Progenitor cell of endocrine pancreas (in vitro differentiated cells): Measurements from ENCODE around the gene ERVH48-1. TPM values are rescaled to one million over a fixed set of nuclear protein-coding genes. Genes with fewer than 3 reads are reported as not detected.

ENCODE experiments used
- DNase-seq: peaks from one replicate; pipeline ENCODE4 v3.0.0; 2021; ENCODE audit warnings: low spot score; ENCODE audit not compliant: unreplicated experiment
- H3K27ac Mint-ChIP-seq: 2 replicates; pipeline ENCODE4 v1.8.0; 2021; ENCODE audit warnings: mild to moderate bottlenecking, moderate library complexity, mixed read lengths
- H3K27me3 Mint-ChIP-seq: 2 replicates; pipeline ENCODE4 v1.8.0; 2021; ENCODE audit warnings: mixed read lengths
- H3K36me3 Mint-ChIP-seq: 2 replicates; pipeline ENCODE4 v1.8.0; 2022; ENCODE audit warnings: mixed read lengths; ENCODE audit not compliant: insufficient read depth
- H3K4me1 Mint-ChIP-seq: 2 replicates; pipeline ENCODE4 v1.8.0; 2021; ENCODE audit warnings: low read depth, mixed read lengths
- H3K4me3 Mint-ChIP-seq: 2 replicates; pipeline ENCODE4 v1.8.0; 2021; ENCODE audit warnings: low read depth, mild to moderate bottlenecking, moderate library complexity, mixed read lengths
- H3K9me3 Mint-ChIP-seq: 2 replicates; pipeline ENCODE4 v1.8.0; 2021; ENCODE audit warnings: low read depth, mixed read lengths
- CTCF ChIP-seq: fragments of 200-600 bp; sonication (generic); IDR thresholded peaks from one replicate; pipeline ENCODE4 v1.5.0; 2021; ENCODE audit warnings: antibody characterized with exemption, mild to moderate bottlenecking; ENCODE audit not compliant: unreplicated experiment
- total RNA-seq: library from RNA; stranded (reverse); gene quantifications from 2 replicates; pipeline ENCODE4 v1.2.1, GENCODE V29; 2021

Gene ERVH48-1
- total RNA-seq, 1 donor from 2014 or later, result 0.91 TPM

DNA sequence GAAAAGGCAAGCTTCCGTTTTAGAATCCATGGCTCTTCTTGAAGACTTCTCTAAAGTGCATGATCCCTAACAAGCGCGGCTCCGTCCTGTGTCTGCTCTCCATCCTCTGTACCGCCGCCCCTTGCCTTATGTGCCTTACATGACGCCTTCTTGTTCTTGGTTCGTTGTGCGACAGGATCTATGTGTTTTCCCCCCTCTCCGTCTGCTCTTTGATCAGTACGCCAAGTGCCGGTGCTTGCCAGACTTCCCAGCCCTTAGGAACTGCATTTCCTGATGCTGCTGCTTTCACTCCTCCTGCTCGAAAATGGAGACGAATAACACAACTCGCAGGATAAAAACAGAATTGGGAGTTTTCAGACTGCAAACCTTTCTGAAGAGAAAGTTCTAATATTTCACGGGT lies 19.2 kb downstream of the ERVH48-1 start:
- Mint-ChIP-seq H3K27me3 (no peaks in the 10 kb centered on the region), H3K36me3 (peaks cover 20% of the 10 kb centered on the region), H3K9me3 (no peaks in the 10 kb centered on the region), H3K4me1 (no peaks in the 10 kb centered on the region), H3K4me3 (no peak overlapping the region), H3K27ac (no peak overlapping the region)
- no peak for TF ChIP-seq CTCF
- no peak for DNase-seq

- no peak overlapping the region for H3K27ac Mint-ChIP-seq
- no peak for DNase-seq
- H3K9me3 Mint-ChIP-seq, result no peaks in the 10 kb centered on the region
- H3K27me3 Mint-ChIP-seq, result no peaks in the 10 kb centered on the region
- H3K36me3 Mint-ChIP-seq, result peaks cover 21% of the 10 kb centered on the region
- no peak for TF ChIP-seq CTCF
- H3K4me3 Mint-ChIP-seq, result no peak overlapping the region
- no peaks in the 10 kb centered on the region for H3K4me1 Mint-ChIP-seq
Observed at GRCh38 chr21:42905195-42905594, 20.2 kb downstream of the ERVH48-1 start.

GRCh38 chr21:42903817-42904216 lies 21.6 kb downstream of the ERVH48-1 start:
- peaks cover 22% of the 10 kb centered on the region for H3K36me3 Mint-ChIP-seq

DNA sequence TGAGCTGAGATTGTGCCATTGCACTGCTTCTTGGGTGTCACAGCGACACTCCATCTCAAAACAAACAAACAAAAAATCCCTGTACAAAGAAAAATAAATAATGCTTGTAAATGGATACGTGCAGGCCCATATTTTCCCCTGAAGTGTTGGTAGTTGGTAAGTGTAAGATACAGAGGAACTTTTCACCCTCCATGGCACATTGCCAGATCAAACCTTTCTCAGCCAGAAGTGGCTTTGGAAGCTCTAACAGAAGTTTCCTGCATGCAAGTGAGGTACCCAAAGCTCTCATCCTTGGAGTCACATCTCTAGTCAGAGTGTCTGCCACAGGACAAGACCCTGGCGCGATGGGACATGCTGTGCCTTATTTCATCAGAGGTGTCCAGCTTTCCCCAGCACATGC lies 25.0 kb downstream of the ERVH48-1 start:
- H3K4me3 Mint-ChIP-seq, result no peak overlapping the region
- no peak for TF ChIP-seq CTCF
- no peaks in the 10 kb centered on the region for H3K9me3 Mint-ChIP-seq
- no peaks in the 10 kb centered on the region for H3K27me3 Mint-ChIP-seq
- no peak overlapping the region for H3K27ac Mint-ChIP-seq
- no peaks in the 10 kb centered on the region for H3K4me1 Mint-ChIP-seq
- DNase-seq, result no peak
- peaks cover 19% of the 10 kb centered on the region for H3K36me3 Mint-ChIP-seq

More at GRCh38 chr21:42903817-42904216, 21.6 kb downstream of the ERVH48-1 start:
- Mint-ChIP-seq H3K27me3 (no peaks in the 10 kb centered on the region), H3K27ac (no peak overlapping the region), H3K4me1 (no peaks in the 10 kb centered on the region), H3K4me3 (no peak overlapping the region), H3K9me3 (no peaks in the 10 kb centered on the region)
- no peak for TF ChIP-seq CTCF
- no peak for DNase-seq

- TF ChIP-seq CTCF, result no peak
Observed at GRCh38 chr21:42892931-42893755, 32.3 kb downstream of the ERVH48-1 start, which contains the start of gene NDUFV3. Gene NDUFV3 (plus strand): TSS chr21:42893309. CDS start chr21:42893334, 25 bp downstream.

More at GRCh38 chr21:42892931-42893755, 32.3 kb downstream of the ERVH48-1 start, which contains the start of gene NDUFV3:
- H3K9me3 Mint-ChIP-seq, result no peaks in the 10 kb centered on the region
- H3K4me1 Mint-ChIP-seq, result peaks cover 5% of the 10 kb centered on the region
- DNase-seq, result peak; percentile 100
- peak within 1 kb of the TSS; percentile 82 for H3K4me3 Mint-ChIP-seq
- H3K27ac Mint-ChIP-seq, result peak within 1 kb of the TSS; percentile 97
- H3K27me3 Mint-ChIP-seq, result no peaks in the 10 kb centered on the region
- peaks cover under 1% of the 10 kb centered on the region for H3K36me3 Mint-ChIP-seq
